ENCODE results near the gene MAK.

DNA sequence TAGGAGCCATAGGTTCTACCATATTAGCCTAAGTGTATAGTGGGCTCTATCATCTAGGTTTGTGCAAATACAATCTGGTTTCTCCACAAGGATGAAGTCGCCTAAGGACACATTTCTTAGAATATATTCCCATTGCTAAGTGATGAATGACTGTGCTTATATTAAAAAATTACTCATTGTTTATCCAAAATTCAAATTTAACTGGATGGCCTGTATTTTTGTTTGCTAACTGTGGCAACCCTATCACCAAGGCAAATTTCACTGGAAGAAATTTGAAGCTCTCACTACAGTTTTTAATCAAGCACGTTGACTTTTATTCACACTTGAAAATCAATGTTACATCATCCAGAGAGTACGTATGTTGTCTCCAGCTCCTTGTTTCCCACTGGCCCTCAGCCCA, 29.6 kb upstream of the MAK start:
- TF ChIP-seq, protein P1, sequence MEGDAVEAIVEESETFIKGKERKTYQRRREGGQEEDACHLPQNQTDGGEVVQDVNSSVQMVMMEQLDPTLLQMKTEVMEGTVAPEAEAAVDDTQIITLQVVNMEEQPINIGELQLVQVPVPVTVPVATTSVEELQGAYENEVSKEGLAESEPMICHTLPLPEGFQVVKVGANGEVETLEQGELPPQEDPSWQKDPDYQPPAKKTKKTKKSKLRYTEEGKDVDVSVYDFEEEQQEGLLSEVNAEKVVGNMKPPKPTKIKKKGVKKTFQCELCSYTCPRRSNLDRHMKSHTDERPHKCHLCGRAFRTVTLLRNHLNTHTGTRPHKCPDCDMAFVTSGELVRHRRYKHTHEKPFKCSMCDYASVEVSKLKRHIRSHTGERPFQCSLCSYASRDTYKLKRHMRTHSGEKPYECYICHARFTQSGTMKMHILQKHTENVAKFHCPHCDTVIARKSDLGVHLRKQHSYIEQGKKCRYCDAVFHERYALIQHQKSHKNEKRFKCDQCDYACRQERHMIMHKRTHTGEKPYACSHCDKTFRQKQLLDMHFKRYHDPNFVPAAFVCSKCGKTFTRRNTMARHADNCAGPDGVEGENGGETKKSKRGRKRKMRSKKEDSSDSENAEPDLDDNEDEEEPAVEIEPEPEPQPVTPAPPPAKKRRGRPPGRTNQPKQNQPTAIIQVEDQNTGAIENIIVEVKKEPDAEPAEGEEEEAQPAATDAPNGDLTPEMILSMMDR (conservative IDR thresholded peaks at IDR 0.05; ENCODE audit: low read length): no peak
- TF ChIP-seq EZH2phosphoT487 (IDR thresholded peaks at IDR 0.05; ENCODE audit: borderline replicate concordance, low read depth, low read length): no peak

Data from OCI-LY7 (cell line).